HG03469 (cell line): ENCODE results near the gene COX8C.

Experiments
- ATAC-seq: cut with Tn5 transposase; IDR thresholded peaks from one replicate; pipeline ENCODE4 v1.9.1; 2021; ENCODE audit warnings: mild to moderate bottlenecking, moderate library complexity, moderate number of reproducible peaks; ENCODE audit not compliant: unreplicated experiment

Gene COX8C, protein sequence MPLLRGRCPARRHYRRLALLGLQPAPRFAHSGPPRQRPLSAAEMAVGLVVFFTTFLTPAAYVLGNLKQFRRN

GRCh38 chr14:93346926-93347721, at the start of gene COX8C:
TSS of gene COX8C (plus strand) at chr14:93347182. CDS start at chr14:93347269, 87 bp downstream.
- no peak for ATAC-seq

GRCh38 chr14:93299416-93299815, 47.6 kb upstream of the COX8C start:
- ATAC-seq: no peak

DNA sequence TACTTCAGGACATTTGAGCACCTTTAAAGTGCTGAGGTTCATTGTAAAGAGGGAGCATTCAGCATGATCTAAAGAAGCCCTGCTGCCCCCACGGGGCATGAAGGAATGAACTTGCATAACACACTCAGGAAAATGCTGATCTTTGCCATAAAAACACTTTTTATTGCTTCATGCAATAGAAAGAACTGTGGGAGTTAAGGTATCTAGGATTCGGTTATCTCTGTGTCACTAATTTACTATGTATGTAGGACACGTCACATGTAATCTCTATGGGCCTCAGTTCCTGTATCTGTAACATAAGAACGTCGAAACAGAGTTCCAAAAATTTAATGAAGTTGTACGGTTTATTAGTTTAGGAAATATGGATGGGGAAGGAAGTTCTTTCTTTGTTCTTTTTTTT, 47.1 kb upstream of the COX8C start:
- ATAC-seq: no peak

- no peak for ATAC-seq
Observed at GRCh38 chr14:93301821-93302447, 45.0 kb upstream of the COX8C start.

DNA sequence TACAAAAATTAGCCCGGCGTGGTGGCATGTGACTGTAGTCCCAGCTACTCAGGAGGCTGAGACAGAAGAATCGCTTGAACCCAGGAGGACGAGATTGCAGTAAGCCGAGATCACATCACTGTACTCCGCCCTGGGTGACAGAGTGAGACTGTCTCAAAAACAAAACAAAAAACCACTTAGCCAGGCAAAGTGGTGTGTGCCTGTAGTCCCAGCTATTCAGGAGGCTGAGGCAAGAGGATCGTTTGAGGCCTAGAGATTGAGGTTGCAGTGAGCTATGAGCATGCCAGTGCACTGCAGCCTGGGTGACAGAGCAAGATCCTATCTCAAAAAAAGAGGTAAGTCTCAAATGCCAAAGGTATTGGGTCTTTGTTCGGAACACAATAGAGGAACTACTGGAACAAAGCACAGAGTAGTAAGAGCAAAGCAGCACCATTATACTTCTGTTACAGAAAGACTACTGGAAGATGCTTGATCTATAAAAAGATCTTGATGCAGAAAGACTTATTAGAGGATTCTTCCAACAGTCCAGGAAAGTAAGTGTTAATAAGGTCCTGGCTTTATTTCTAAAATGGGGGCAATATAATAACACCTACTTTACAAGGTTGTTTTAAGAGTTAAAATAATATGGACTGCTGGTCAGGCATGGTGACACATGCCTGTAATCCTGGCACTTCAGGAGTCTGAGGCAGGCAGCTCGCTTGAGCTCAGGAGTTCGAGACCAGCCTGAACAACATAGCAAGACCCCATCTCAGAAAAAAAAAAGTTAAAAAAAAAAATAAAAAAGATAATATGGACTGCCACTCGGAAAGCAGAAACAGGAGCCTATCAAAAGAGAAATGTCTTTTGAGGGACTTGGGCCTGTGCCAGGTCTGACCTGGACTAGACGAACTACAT, 44.0 kb upstream of the COX8C start:
- no peak for ATAC-seq

GRCh38 chr14:93303659-93304058, 43.3 kb upstream of the COX8C start:
- ATAC-seq: no peak

GRCh38 chr14:93304771-93305170, 42.2 kb upstream of the COX8C start:
- ATAC-seq: no peak

- no peak for ATAC-seq
Observed at GRCh38 chr14:93305725-93306418, 41.1 kb upstream of the COX8C start.

DNA sequence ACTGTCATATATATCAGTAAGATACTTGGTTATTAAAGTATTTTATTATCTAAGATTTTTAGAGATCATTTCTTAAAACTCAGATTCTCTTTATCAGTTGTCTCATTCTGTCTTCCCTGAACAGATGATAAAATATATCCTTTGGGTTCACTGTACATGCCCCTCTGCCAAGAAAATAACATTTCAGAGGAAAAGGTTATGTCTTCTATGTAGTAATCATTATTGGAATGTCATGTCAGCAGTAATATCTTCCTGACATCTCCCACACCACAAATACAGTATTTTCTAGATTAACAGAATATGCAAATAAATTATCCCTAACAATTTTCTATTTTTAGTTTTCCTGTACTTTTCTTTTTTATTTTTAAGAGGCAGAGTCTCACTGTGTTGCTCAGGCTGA, 40.2 kb upstream of the COX8C start:
- ATAC-seq: no peak

GRCh38 chr14:93308686-93309345, 38.2 kb upstream of the COX8C start:
- no peak for ATAC-seq

DNA sequence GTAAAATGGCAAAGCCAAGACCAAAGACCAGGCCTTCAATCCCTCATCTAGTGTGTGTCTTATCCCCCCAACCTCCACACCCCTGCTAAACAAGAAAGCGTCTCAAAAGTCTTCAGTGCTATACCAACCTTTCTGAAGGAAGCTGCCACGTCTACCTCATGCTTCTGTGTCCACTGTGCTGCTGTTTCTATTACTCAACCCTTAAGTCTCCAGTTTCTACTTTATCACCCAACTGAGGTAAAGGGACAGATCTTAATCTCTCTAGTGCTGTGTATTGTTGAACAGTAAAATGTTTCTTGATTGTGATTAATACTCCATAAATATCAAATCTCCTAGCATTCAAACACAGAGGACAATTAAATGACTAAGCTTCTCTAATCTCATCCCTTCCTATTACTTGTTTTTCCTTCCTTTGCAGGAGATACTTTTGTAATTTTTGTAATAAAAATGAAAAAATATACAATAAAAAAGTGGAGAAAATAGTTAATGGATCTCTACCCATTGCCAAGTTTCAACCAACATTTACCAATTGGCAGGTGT, 37.5 kb upstream of the COX8C start:
- no peak for ATAC-seq

- no peak for ATAC-seq
Observed at GRCh38 chr14:93311082-93311481, 35.9 kb upstream of the COX8C start.

- no peak for ATAC-seq
Observed at GRCh38 chr14:93315575-93315974, 31.4 kb upstream of the COX8C start.

DNA sequence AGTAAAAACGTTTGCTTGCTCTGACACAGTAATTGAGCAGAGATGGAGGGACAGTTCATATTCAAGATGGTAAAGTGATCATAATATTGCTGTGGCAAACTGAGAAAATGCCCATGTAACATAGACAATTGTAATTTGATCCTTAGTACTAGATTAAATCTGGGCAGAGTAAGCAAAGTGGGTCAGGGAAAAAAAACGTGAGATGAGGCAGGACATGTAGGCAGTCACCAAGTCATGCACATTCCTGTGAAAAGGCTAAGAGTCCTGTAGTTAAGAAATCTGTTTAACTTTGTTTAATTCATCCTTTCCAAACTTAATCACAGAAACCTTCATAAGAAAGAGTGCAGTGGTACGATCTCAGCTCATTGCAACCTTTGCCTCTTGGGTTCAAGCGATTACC, 30.3 kb upstream of the COX8C start:
- ATAC-seq: no peak

DNA sequence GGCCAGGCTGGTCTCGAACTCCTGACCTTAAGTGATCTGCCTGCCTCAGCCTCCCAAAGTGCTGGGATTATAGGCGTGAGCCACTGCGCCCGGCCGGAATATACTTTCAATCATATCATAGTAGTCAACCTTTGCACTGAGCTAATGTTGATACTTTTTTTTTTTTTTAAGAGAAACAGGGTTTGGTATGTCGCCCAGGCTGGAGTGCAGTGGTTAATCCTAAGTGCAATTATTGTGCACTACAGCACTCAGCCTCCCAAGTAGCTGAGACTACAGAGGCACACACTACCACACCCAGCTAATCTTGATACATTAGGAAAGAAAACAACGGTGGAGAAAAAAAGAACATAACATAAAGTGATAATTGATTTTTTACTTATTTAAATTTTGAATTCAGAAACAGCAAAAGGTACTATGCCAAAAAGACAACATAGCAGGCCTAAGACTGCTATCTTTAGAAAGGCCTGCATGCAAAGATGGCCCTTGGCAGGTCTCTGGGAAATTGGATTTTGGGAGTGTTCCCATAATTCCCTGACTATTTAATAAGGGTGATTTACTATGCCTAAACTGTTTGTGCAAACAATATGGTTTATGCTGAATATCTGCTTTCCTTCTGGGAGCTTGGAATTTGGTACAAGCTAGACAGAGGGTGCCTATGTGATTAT, 29.6 kb upstream of the COX8C start:
- no peak for ATAC-seq

DNA sequence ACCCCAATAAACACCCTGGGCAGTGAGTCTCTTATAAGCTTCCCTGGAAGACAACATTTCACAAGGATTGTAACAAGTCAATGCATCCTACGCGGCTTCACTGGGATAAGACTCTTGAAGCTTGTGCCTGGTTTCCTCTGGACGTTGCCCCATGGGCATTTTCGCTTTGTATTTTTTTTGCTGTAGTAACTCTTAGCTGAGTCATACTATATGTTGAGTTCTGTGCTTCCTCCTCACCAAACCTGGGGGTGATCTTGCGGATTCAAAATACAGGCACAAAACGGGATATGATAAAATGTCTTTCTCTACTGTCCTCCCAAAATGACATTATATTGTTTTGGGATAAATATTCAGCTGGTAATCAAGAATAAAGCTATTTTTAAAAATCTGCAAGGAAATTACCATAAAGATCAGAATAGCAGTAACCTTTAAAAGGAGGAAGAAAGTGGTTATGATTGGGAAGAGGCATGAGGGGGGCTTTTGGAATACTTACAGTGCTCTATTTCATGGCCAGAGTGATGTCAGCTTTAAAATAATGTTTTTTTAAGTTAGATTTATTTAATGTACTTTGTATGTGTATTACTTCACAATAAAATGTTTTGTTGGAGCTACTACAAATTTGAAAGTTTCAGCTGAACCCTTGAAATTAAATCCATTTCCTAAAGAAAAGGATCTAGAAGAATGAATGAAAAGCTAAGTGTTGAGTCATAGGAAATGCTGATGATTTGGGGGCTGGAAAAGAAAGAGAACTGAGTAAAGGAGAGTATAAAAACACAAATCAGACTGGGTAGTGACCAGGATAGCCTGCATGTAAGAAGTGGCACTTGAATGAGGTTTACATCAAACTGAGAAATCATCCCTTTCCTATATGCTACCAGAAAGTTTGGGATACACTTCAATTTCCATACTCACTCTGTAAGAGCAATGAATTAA, 28.8 kb upstream of the COX8C start:
- no peak for ATAC-seq

DNA sequence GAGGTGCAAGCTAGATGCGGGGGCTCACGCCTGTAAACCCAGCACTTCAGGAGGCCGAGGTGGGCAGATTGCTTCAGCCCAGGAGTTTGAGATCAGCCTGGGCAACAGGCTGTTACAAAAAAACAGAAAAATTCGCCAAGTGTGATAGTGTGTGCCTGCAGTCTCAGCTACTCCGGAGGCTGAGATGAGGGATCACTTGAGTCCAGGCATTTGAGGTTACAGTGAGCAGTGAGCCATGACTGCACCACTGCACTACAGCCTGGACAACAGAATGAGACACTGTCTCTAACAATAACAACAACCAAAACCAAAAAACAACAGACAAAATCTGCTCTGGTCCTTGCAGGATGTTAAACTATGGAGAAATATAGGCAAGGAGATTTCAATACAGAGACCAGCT, 28.1 kb upstream of the COX8C start:
- no peak for ATAC-seq

- ATAC-seq: no peak
Observed at GRCh38 chr14:93319494-93319893, 27.5 kb upstream of the COX8C start.
